IMR-90 (cell line): ENCODE measurements around the gene NEGR1. TPM values are rescaled to one million over a fixed set of nuclear protein-coding genes. Genes with fewer than 3 reads are reported as not detected.

Source experiments
- ATAC-seq: fragments of 200-7000 bp; cut with Tn5 transposase; 2 replicates; pipeline ENCODE4 v1.9.1; 2020; ENCODE audit warnings: low read depth, mild to moderate bottlenecking, moderate library complexity
- BruUV-seq: library from RNA; stranded (reverse); fragments of 400-500 nt; replicated peaks from 2 replicates; lab custom pipeline; 2021; lab: Mats Ljungman, UMichigan
- CTCF ChIA-PET: fragments of 300-600 bp; formaldehyde crosslinking; extraction: SDS; loops from one replicate; lab custom pipeline; 2021; ENCODE audit warnings: antibody characterized with exemption; lab: Yijun Ruan, JAX
- POLR2A ChIA-PET: fragments of 300-600 bp; sonication (Branson Sonifier 250); formaldehyde crosslinking; loops from one replicate; lab custom pipeline; 2022; ENCODE audit warnings: antibody characterized with exemption; ENCODE audit not compliant: unreplicated experiment; lab: Charles Lee
- DNase-seq: peaks from one replicate; pipeline ENCODE4 v3.0.0; 2013
- H2AFZ ChIP-seq: replicated peaks from 2 replicates; pipeline ENCODE3; 2013; ENCODE audit warnings: low read length, mild to moderate bottlenecking; ENCODE audit not compliant: poor library complexity
- H2AK5ac ChIP-seq: 2 replicates; pipeline ENCODE4 v1.6.1; 2013; ENCODE audit warnings: low read depth, low read length, inconsistent platforms
- H2AK9ac ChIP-seq: replicated peaks from 2 replicates; pipeline ENCODE3; 2013; ENCODE audit warnings: mild to moderate bottlenecking, low read depth, low read length, moderate library complexity; ENCODE audit not compliant: poor library complexity
- H2BK120ac ChIP-seq: 2 replicates; pipeline ENCODE4 v1.6.1; 2013; ENCODE audit warnings: low read depth, low read length, inconsistent platforms
- H2BK15ac ChIP-seq: 3 replicates; pipeline ENCODE4 v1.6.1; 2013; ENCODE audit warnings: low read depth, low read length, inconsistent platforms
- H2BK20ac ChIP-seq: 2 replicates; pipeline ENCODE4 v1.6.1; 2013; ENCODE audit warnings: low read depth, mild to moderate bottlenecking, inconsistent platforms, low read length, moderate library complexity
- H2BK5ac ChIP-seq: 2 replicates; pipeline ENCODE4 v1.6.1; 2013; ENCODE audit warnings: mild to moderate bottlenecking, low read depth, low read length, inconsistent platforms; ENCODE audit not compliant: poor library complexity, severe bottlenecking
- H3K14ac ChIP-seq: replicated peaks from 2 replicates; pipeline ENCODE4 v1.6.1; 2013; ENCODE audit warnings: low read depth, low read length, inconsistent platforms
- H3K18ac ChIP-seq: 2 replicates; pipeline ENCODE4 v1.6.1; 2013; ENCODE audit warnings: low read depth, low read length, control low read depth
- H3K23ac ChIP-seq: 2 replicates; pipeline ENCODE4 v1.6.1; 2013; ENCODE audit warnings: low read depth, low read length, inconsistent platforms
- H3K27ac ChIP-seq: 2 replicates; pipeline ENCODE4 v1.5.1; 2013; ENCODE audit warnings: mild to moderate bottlenecking, control low read depth, low read length; ENCODE audit not compliant: insufficient read depth
- H3K27me3 ChIP-seq: 2 replicates; pipeline ENCODE4 v1.6.1; 2013; ENCODE audit warnings: low read length; ENCODE audit not compliant: control insufficient read depth, insufficient read depth
- H3K36me3 ChIP-seq: 2 replicates; pipeline ENCODE4 v1.6.1; 2013; ENCODE audit warnings: low read length, mixed read lengths; ENCODE audit not compliant: control insufficient read depth, insufficient read depth
- H3K4ac ChIP-seq: 2 replicates; pipeline ENCODE4 v1.6.1; 2013; ENCODE audit warnings: low read depth, low read length, inconsistent platforms
- H3K4me1 ChIP-seq: 2 replicates; pipeline ENCODE4 v1.6.1; 2013; ENCODE audit warnings: low read length, mixed read lengths; ENCODE audit not compliant: control insufficient read depth, insufficient read depth
- H3K4me2 ChIP-seq: 2 replicates; pipeline ENCODE4 v1.6.1; 2013; ENCODE audit warnings: low read depth, mild to moderate bottlenecking, control low read depth, low read length, moderate library complexity
- H3K4me3 ChIP-seq: 2 replicates; pipeline ENCODE4 v1.5.1; 2013; ENCODE audit warnings: low read depth, mild to moderate bottlenecking, control low read depth, low read length, moderate library complexity; ENCODE audit not compliant: insufficient read depth
- H3K56ac ChIP-seq: 2 replicates; pipeline ENCODE4 v1.6.1; 2013; ENCODE audit warnings: low read length, inconsistent platforms; ENCODE audit not compliant: insufficient read depth; ENCODE audit errors: extremely low read depth
- H3K79me1 ChIP-seq, 2 experiments: 2 replicates each; pipeline ENCODE4 v1.6.1; 2013; ENCODE audit warnings: low read length in 2 of 2, inconsistent platforms in 1 of 2, low read depth in 1 of 2
- H3K9ac ChIP-seq: 2 replicates; pipeline ENCODE4 v1.6.1; 2013; ENCODE audit warnings: low read depth, low read length, control low read depth
- H3K9me1 ChIP-seq: 2 replicates; pipeline ENCODE4 v1.6.1; 2013; ENCODE audit warnings: low read length, inconsistent platforms; ENCODE audit not compliant: insufficient read depth
- H3K9me3 ChIP-seq: 2 replicates; pipeline ENCODE4 v1.6.1; 2013; ENCODE audit warnings: low read length; ENCODE audit not compliant: control insufficient read depth, insufficient read depth
- H4K20me1 ChIP-seq: 2 replicates; pipeline ENCODE4 v1.6.1; 2013; ENCODE audit warnings: low read length, inconsistent platforms; ENCODE audit not compliant: insufficient read depth
- H4K5ac ChIP-seq: 2 replicates; pipeline ENCODE4 v1.6.1; 2013; ENCODE audit warnings: mild to moderate bottlenecking, low read depth, low read length, control low read depth
- H4K8ac ChIP-seq, 2 experiments: 2 replicates each; pipeline ENCODE4 v1.6.1; 2013; ENCODE audit warnings: low read depth in 2 of 2, low read length in 2 of 2, control low read depth in 1 of 2, inconsistent platforms in 1 of 2
- H4K91ac ChIP-seq: 2 replicates; pipeline ENCODE4 v1.6.1; 2013; ENCODE audit warnings: low read depth, low read length, inconsistent platforms; ENCODE audit not compliant: insufficient read depth
- BHLHE40 ChIP-seq: fragments of 150-350 bp; IDR thresholded peaks from 2 replicates; pipeline ENCODE4 v1.6.1; 2016; ENCODE audit warnings: mild to moderate bottlenecking, low read depth, low read length
- CEBPB ChIP-seq: IDR thresholded peaks from 2 replicates; pipeline ENCODE4 v1.6.1; 2012; ENCODE audit warnings: low read depth, low read length, improper control_type of control experiment
- CHD1 ChIP-seq: IDR thresholded peaks from 2 replicates; pipeline ENCODE4 v1.6.1; 2012; ENCODE audit warnings: low read depth, low read length, improper control_type of control experiment
- MAFK ChIP-seq: IDR thresholded peaks from 2 replicates; pipeline ENCODE4 v1.6.1; 2012; ENCODE audit warnings: low read depth, low read length, improper control_type of control experiment
- MAZ ChIP-seq: IDR thresholded peaks from 2 replicates; pipeline ENCODE4 v1.6.1; 2012; ENCODE audit warnings: low read depth, mild to moderate bottlenecking, low read length, improper control_type of control experiment, moderate library complexity, borderline replicate concordance
- MXI1 ChIP-seq: IDR thresholded peaks from 2 replicates; pipeline ENCODE4 v1.6.1; 2012; ENCODE audit warnings: low read depth, mild to moderate bottlenecking, low read length, moderate library complexity, borderline replicate concordance
- NFE2L2 ChIP-seq: fragments of 150-350 bp; IDR thresholded peaks from 2 replicates; pipeline ENCODE4 v1.6.1; 2016; ENCODE audit warnings: low read depth, mild to moderate bottlenecking, low read length
- POLR2A ChIP-seq: IDR thresholded peaks from 2 replicates; pipeline ENCODE4 v1.6.1; 2012; ENCODE audit warnings: mild to moderate bottlenecking, low read depth, low read length
- RAD21 ChIP-seq: IDR thresholded peaks from 2 replicates; pipeline ENCODE4 v1.6.1; 2012; ENCODE audit warnings: low read length, improper control_type of control experiment
- RCOR1 ChIP-seq: IDR thresholded peaks from 2 replicates; pipeline ENCODE4 v1.6.1; 2012; ENCODE audit warnings: mild to moderate bottlenecking, low read length, improper control_type of control experiment; ENCODE audit not compliant: insufficient replicate concordance
- SMC3 ChIP-seq: fragments of 150-350 bp; IDR thresholded peaks from 2 replicates; pipeline ENCODE4 v1.6.1; 2016; ENCODE audit warnings: low read depth, mild to moderate bottlenecking, antibody characterized with exemption, low read length, moderate library complexity
- USF2 ChIP-seq: fragments of 150-350 bp; IDR thresholded peaks from 2 replicates; pipeline ENCODE4 v1.6.1; 2017; ENCODE audit warnings: mild to moderate bottlenecking, antibody characterized with exemption, low read length, low read depth
- WGBS, 2 experiments: methylation state at CpG; one replicate each; pipeline versions ENCODE4 v1.1.5 to v1.1.7; 2013; ENCODE audit warnings: missing lambda C conversion rate in 2 of 2; ENCODE audit not compliant: insufficient read length in 1 of 2; ENCODE audit errors: extremely low coverage in 2 of 2; 5-methylcytosine and 5-hydroxymethylcytosine counted together
- dilution Hi-C: fragments of 300-500 bp; cut with HindIII; formaldehyde crosslinking; loops from one replicate; pipeline ENCODE4 v1.14.3; 2018; ENCODE audit warnings: low sequenced_read_pairs; ENCODE audit not compliant: unreplicated experiment
- in situ Hi-C: fragments of 300-500 bp; cut with MboI; formaldehyde crosslinking; loops from 3 replicates; pipeline ENCODE4 v1.14.3; 2019; ENCODE audit warnings: low sequenced_read_pairs, inconsistent platforms, mixed read lengths
- intact Hi-C: fragments of 100-400 bp; cut with micrococcal nuclease; formaldehyde crosslinking; loops from 2 replicates; pipeline ENCODE4 v1.10.0; 2022
- polyA plus RNA-seq, 3 experiments: library from polyadenylated mRNA; depleted of rRNA; stranded (reverse); fragments of >200 nt; gene quantifications; 2 replicates each; pipeline ENCODE4 v1.2.3, GENCODE V29; 2012; ENCODE audit warnings: low replicate concordance in 1 of 3
- total RNA-seq: library from RNA; depleted of rRNA; stranded (reverse); fragments of >200 nt; gene quantifications from 2 replicates; pipeline ENCODE4 v1.2.3, GENCODE V29; 2012
- TF ChIP-seq, protein P1 (sequence below): fragments of 150-350 bp; IDR thresholded peaks from 2 replicates; pipeline ENCODE4 v1.6.1; 2016; ENCODE audit warnings: low read depth, mild to moderate bottlenecking, low read length, moderate library complexity, borderline replicate concordance
- TF ChIP-seq, protein P2 (sequence below): conservative IDR thresholded peaks from 2 replicates; pipeline ENCODE4 v1.5.1; 2012; ENCODE audit warnings: mild to moderate bottlenecking, low read depth, low read length, improper control_type of control experiment

Gene NEGR1
- total and polyA plus RNA-seq, 2 of the 4 experiments (the other 2 are of a cell fraction): 5.1 to 9.1 TPM

DNA sequence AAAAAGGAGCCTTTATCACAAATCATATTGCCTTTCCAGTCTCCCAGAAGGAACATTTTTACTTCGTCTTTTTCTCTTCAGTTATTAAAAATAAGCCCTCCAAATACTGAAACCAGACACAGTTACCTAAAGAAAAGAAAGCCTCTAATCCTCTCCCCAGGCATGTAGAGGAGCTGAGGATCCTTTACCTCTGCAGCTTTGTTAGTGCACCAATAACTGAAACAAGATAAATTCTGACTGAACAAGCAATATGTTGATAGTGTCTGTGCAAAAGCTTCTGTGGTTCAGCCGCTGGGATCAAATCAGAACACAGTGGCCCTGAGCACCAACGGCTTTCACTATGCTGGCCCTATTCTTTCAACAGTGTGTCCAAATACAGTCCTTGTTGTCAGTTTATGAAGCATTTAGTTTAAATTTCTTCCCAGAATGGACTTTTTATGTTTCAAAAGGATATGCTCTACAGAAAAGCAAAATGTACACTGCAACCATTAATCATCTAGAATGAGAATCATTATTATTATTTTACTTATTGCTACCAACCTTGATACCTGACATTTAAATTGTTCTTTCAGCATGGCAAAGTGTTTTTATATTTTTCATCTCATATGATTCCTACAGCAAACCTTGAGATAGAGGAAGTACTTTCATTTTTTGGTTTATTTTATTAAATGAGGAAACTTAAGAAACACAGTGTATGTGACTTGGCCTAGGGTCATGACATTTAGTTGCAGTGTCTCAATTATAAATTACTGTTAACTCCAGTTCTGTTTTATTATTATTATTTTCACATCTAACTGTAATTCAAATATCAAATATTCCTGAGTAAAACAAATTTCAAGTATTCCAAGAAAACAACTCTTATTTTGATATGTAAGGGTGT, 217.9 kb downstream of the NEGR1 start:
- in situ Hi-C loops (no loop called here), intact Hi-C loops (no loop called here), dilution Hi-C loops (no loop called here)
- no peak for DNase-seq
- Histone ChIP-seq H3K4me3 (no peak overlapping the region), H3K27me3 (no peaks in the 10 kb centered on the region), H3K79me1 (no peaks in the 10 kb centered on the region), H3K14ac (no peak overlapping the region), H4K20me1 (no peaks in the 10 kb centered on the region), H3K36me3 (no peaks in the 10 kb centered on the region), H4K8ac (no peak overlapping the region), H3K23ac (no peak overlapping the region), H3K4ac (no peak overlapping the region), H3K27ac (no peak overlapping the region), H3K9me3 (no peaks in the 10 kb centered on the region), H2BK15ac (no peak overlapping the region), H3K18ac (no peak overlapping the region), H2AFZ (no peak overlapping the region), H3K9ac (no peak overlapping the region), H2BK20ac (no peak overlapping the region), H2BK120ac (no peak overlapping the region), H3K4me1 (no peaks in the 10 kb centered on the region; the same call in 1 of the 2 replicates), H4K91ac (no peak overlapping the region), H3K9me1 (no peaks in the 10 kb centered on the region), H2AK5ac (no peak overlapping the region), H4K5ac (no peak overlapping the region), H2AK9ac (no peak overlapping the region), H3K4me2 (no peak overlapping the region; the same call in 1 of the 2 replicates), H3K56ac (no peak overlapping the region), H2BK5ac (no peak overlapping the region)
- no peak for ATAC-seq
- POLR2A ChIA-PET: no interaction called here
- no TSS peak for BruUV-seq
- 80% methylated on average over 1 of the region's 3 CpGs; no CpG with 5 or more reads in 1 of the 2 experiments for WGBS, 2 experiments
- CTCF ChIA-PET: no interaction called here
- TF ChIP-seq BHLHE40 (no peak), CEBPB (no peak), USF2 (no peak), CHD1 (no peak), POLR2A (no peak), RCOR1 (no peak), NFE2L2 (no peak), MXI1 (no peak), MAFK (no peak), SMC3 (no peak), RAD21 (no peak), MAZ (no peak)
- TF ChIP-seq, protein P1, sequence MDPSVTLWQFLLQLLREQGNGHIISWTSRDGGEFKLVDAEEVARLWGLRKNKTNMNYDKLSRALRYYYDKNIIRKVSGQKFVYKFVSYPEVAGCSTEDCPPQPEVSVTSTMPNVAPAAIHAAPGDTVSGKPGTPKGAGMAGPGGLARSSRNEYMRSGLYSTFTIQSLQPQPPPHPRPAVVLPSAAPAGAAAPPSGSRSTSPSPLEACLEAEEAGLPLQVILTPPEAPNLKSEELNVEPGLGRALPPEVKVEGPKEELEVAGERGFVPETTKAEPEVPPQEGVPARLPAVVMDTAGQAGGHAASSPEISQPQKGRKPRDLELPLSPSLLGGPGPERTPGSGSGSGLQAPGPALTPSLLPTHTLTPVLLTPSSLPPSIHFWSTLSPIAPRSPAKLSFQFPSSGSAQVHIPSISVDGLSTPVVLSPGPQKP: no peak
- TF ChIP-seq, protein P2, sequence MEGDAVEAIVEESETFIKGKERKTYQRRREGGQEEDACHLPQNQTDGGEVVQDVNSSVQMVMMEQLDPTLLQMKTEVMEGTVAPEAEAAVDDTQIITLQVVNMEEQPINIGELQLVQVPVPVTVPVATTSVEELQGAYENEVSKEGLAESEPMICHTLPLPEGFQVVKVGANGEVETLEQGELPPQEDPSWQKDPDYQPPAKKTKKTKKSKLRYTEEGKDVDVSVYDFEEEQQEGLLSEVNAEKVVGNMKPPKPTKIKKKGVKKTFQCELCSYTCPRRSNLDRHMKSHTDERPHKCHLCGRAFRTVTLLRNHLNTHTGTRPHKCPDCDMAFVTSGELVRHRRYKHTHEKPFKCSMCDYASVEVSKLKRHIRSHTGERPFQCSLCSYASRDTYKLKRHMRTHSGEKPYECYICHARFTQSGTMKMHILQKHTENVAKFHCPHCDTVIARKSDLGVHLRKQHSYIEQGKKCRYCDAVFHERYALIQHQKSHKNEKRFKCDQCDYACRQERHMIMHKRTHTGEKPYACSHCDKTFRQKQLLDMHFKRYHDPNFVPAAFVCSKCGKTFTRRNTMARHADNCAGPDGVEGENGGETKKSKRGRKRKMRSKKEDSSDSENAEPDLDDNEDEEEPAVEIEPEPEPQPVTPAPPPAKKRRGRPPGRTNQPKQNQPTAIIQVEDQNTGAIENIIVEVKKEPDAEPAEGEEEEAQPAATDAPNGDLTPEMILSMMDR: no peak
